ENCODE results near the gene CEP72.

- TF ChIP-seq L3MBTL2 (conservative IDR thresholded peaks at IDR 0.05) (no peak), ELF4 (IDR thresholded peaks at IDR 0.05) (no peak), PKNOX1 (IDR thresholded peaks at IDR 0.05) (no peak), CTBP1 (IDR thresholded peaks at IDR 0.05; ENCODE audit: borderline replicate concordance) (no peak), BHLHE40 (IDR thresholded peaks at IDR 0.05; ENCODE audit: borderline replicate concordance) (no peak), ARNT (IDR thresholded peaks at IDR 0.05) (no peak)
These were observed 30.9 kb upstream of the CEP72 start for GRCh38 chr5:581266-581665.
